ENCODE measurements around the gene BLOC1S5. TPM values are rescaled to one million over a fixed set of nuclear protein-coding genes. Genes with fewer than 3 reads are reported as not detected.
A peak's percentile ranks its signal among the peaks of the same experiment; 100 is the strongest.

The BLOC1S5 gene
- total and polyA plus RNA-seq, 2 donors from 2014 or later = 20.2 to 27.6 TPM

- FAIRE-seq (no peak), DNase-seq (no peak)
- Histone ChIP-seq H3K9ac (ENCODE audit: low read length in 3 of 3) (no peak overlapping the region), H3K27me3 (ENCODE audit: control insufficient read depth, insufficient read depth, low read length) (no peaks in the 10 kb centered on the region), H3K27ac (ENCODE audit: low read depth in 2 of 2, low read length in 2 of 2) (no peak overlapping the region), H3K4me3 (ENCODE audit: low read length in 3 of 3) (no peak overlapping the region), H3K9me3 (ENCODE audit: control insufficient read depth in 2 of 3, insufficient read depth in 1 of 3, low read length in 3 of 3) (no peaks in the 10 kb centered on the region), H3K36me3 (ENCODE audit: control insufficient read depth in 2 of 3, insufficient read depth in 3 of 3, low read length in 3 of 3) (no peaks in the 10 kb centered on the region), H3K4me1 (ENCODE audit: control insufficient read depth in 2 of 3, insufficient read depth in 2 of 3, low read depth in 1 of 3, low read length in 3 of 3) (peaks cover 0 to 19% (median 14%) of the 10 kb centered on the region in 3 donors)
- intact Hi-C loops (cut with DNase I) = no loop called here
- TF ChIP-seq CTCF (IDR thresholded peaks at IDR 0.05; ENCODE audit: borderline replicate concordance, extremely low read depth, insufficient read depth) = no peak
Observed at GRCh38 chr6:8069151-8069550, 5.0 kb upstream of the BLOC1S5 start.

GRCh38 chr6:8066108-8066507 lies 1.9 kb upstream of the BLOC1S5 start:
- no peak overlapping the region for H3K4me3 ChIP-seq (ENCODE audit: low read length in 3 of 3)
- H3K27me3 ChIP-seq (ENCODE audit: control insufficient read depth, insufficient read depth, low read length) = no peaks in the 10 kb centered on the region
- intact Hi-C loops (cut with DNase I) = no loop called here
- no peak for TF ChIP-seq CTCF (IDR thresholded peaks at IDR 0.05; ENCODE audit: borderline replicate concordance, extremely low read depth, insufficient read depth)
- peaks cover 0 to 4% (median 3%) of the 10 kb centered on the region in 3 donors for H3K36me3 ChIP-seq (ENCODE audit: control insufficient read depth in 2 of 3, insufficient read depth in 3 of 3, low read length in 3 of 3)
- no peak for FAIRE-seq
- DNase-seq = no peak
- no peaks in the 10 kb centered on the region for H3K9me3 ChIP-seq (ENCODE audit: control insufficient read depth in 2 of 3, insufficient read depth in 1 of 3, low read length in 3 of 3)
- H3K9ac ChIP-seq (ENCODE audit: low read length in 3 of 3) = no peak overlapping the region
- peak overlapping the region in 1 of 2 donors; percentile 74 for H3K27ac ChIP-seq (ENCODE audit: low read depth in 2 of 2, low read length in 2 of 2)
- H3K4me1 ChIP-seq (ENCODE audit: control insufficient read depth in 2 of 3, insufficient read depth in 2 of 3, low read depth in 1 of 3, low read length in 3 of 3) = peaks cover 0 to 19% (median 14%) of the 10 kb centered on the region in 3 donors

GRCh38 chr6:8065519-8065911 lies 1.3 kb upstream of the BLOC1S5 start:
- peak overlapping the region; percentile 74 to 79 for H3K27ac ChIP-seq (ENCODE audit: low read depth in 2 of 2, low read length in 2 of 2)
- H3K9me3 ChIP-seq (ENCODE audit: control insufficient read depth in 2 of 3, insufficient read depth in 1 of 3, low read length in 3 of 3) = no peaks in the 10 kb centered on the region
- H3K4me3 ChIP-seq (ENCODE audit: low read length in 3 of 3) = no peak overlapping the region
- DNase-seq (no peak), FAIRE-seq (no peak)
- H3K4me1 ChIP-seq (ENCODE audit: control insufficient read depth in 2 of 3, insufficient read depth in 2 of 3, low read depth in 1 of 3, low read length in 3 of 3) = peaks cover 0 to 19% (median 14%) of the 10 kb centered on the region in 3 donors
- intact Hi-C loops (cut with DNase I) = no loop called here
- no peak overlapping the region for H3K9ac ChIP-seq (ENCODE audit: low read length in 3 of 3)
- no peak for TF ChIP-seq CTCF (IDR thresholded peaks at IDR 0.05; ENCODE audit: borderline replicate concordance, extremely low read depth, insufficient read depth)
- peaks cover 0 to 4% (median 3%) of the 10 kb centered on the region in 3 donors for H3K36me3 ChIP-seq (ENCODE audit: control insufficient read depth in 2 of 3, insufficient read depth in 3 of 3, low read length in 3 of 3)
- no peaks in the 10 kb centered on the region for H3K27me3 ChIP-seq (ENCODE audit: control insufficient read depth, insufficient read depth, low read length)

All from kidney (tissue), 14 donors.